GM12878 (cell line): ENCODE data around the gene DUSP22. TPM values are rescaled to one million over a fixed set of nuclear protein-coding genes. Genes with fewer than 3 reads are reported as not detected.

Source experiments
- BCL11A ChIP-seq: IDR thresholded peaks from 2 replicates; pipeline ENCODE4 v1.6.1; 2011; ENCODE audit warnings: low read depth, low read length
- BMI1 ChIP-seq: fragments of 450-650 bp; IDR thresholded peaks from 2 replicates; pipeline ENCODE4 v1.6.1; 2016; ENCODE audit warnings: mild to moderate bottlenecking, moderate library complexity, borderline replicate concordance
- CHD1 ChIP-seq: IDR thresholded peaks from 2 replicates; pipeline ENCODE4 v1.6.1; 2012; ENCODE audit warnings: low read depth, low read length, improper control_type of control experiment
- NBN ChIP-seq: fragments of 450-650 bp; IDR thresholded peaks from 2 replicates; pipeline ENCODE4 v1.6.1; 2016
- NFXL1 ChIP-seq: fragments of 450-650 bp; IDR thresholded peaks from 2 replicates; pipeline ENCODE4 v1.6.1; 2017; ENCODE audit warnings: antibody characterized with exemption, mild to moderate bottlenecking, borderline replicate concordance
- PBX3 ChIP-seq: IDR thresholded peaks from 2 replicates; pipeline ENCODE4 v1.6.1; 2011; ENCODE audit warnings: mild to moderate bottlenecking, low read depth, low read length, moderate library complexity; ENCODE audit not compliant: insufficient replicate concordance
- POLR2AphosphoS2 ChIP-seq: IDR thresholded peaks from 2 replicates; pipeline ENCODE4 v1.6.1; 2011; ENCODE audit warnings: low read depth, mild to moderate bottlenecking, low read length, improper control_type of control experiment, moderate library complexity
- POU2F2 ChIP-seq: IDR thresholded peaks from 3 replicates; pipeline ENCODE4 v1.6.1; 2011; ENCODE audit warnings: low read depth, mild to moderate bottlenecking, low read length, borderline replicate concordance
- RELB ChIP-seq: fragments of 450-650 bp; IDR thresholded peaks from 2 replicates; pipeline ENCODE4 v1.6.1; 2017; ENCODE audit warnings: low read depth, mild to moderate bottlenecking, moderate library complexity
- SPI1 ChIP-seq: IDR thresholded peaks from 2 replicates; pipeline ENCODE4 v1.6.1; 2011; ENCODE audit warnings: low read depth, mild to moderate bottlenecking, low read length, moderate library complexity, borderline replicate concordance; ENCODE audit not compliant: insufficient read depth
- SREBF2 ChIP-seq: IDR thresholded peaks from 2 replicates; pipeline ENCODE4 v1.6.1; 2012; ENCODE audit warnings: mild to moderate bottlenecking, low read length
- SUZ12 ChIP-seq: fragments of 200-600 bp; sonication (generic); IDR thresholded peaks from one replicate; pipeline ENCODE4 v1.6.1; 2018; ENCODE audit warnings: antibody characterized with exemption, mild to moderate bottlenecking; ENCODE audit not compliant: unreplicated experiment
- USF1 ChIP-seq: IDR thresholded peaks from 2 replicates; pipeline ENCODE4 v1.6.1; 2011; ENCODE audit warnings: borderline replicate concordance, low read depth, mild to moderate bottlenecking, moderate library complexity, mixed read lengths, low read length; ENCODE audit not compliant: insufficient read depth; ENCODE audit errors: extremely low read length
- polyA plus RNA-seq, 11 experiments: library from polyadenylated mRNA; depleted of rRNA in 4 of 11; unstranded in 6 of 11; stranded (reverse) in 5 of 11; fragments of >200 nt; fragmentation: Nextera tagmentation in 4 of 11; fragmentation: Illumina TruSeq in 1 of 11; extraction: Ambion mirVana in 4 of 11; extraction: Trizol in 1 of 11; gene quantifications; 1 replicate in 1 of 11; 2 replicates in 10 of 11; pipeline versions ENCODE4 v1.2.1 to v1.2.3, GENCODE V29; 2011 to 2016; ENCODE audit warnings: inconsistent platforms in 2 of 11, missing spikeins in 2 of 11, low read depth in 1 of 11
- total RNA-seq, 4 experiments: library from RNA; depleted of rRNA in 3 of 4; stranded (reverse); fragments of >200 nt in 3 of 4; fragmentation: Illumina TruSeq in 1 of 4; extraction: Trizol in 1 of 4; gene quantifications; 2 replicates each; pipeline versions ENCODE4 v1.2.1 to v1.2.3, GENCODE V29; 2013 to 2021
- TF ChIP-seq, protein P1 (sequence below): IDR thresholded peaks from 2 replicates; pipeline ENCODE4 v1.6.1; 2011; ENCODE audit warnings: low read depth, mild to moderate bottlenecking, low read length, moderate library complexity, borderline replicate concordance; ENCODE audit errors: extremely low read depth
- TF ChIP-seq, protein P2 (sequence below): fragments of 450-650 bp; IDR thresholded peaks from 2 replicates; pipeline ENCODE4 v1.6.1; 2016; ENCODE audit warnings: mild to moderate bottlenecking, moderate library complexity, borderline replicate concordance
- TF ChIP-seq, protein P3 (sequence below): fragments of 450-650 bp; formaldehyde crosslinking; IDR thresholded peaks from 2 replicates; pipeline ENCODE4 v1.4.0; 2022; ENCODE audit warnings: mild to moderate bottlenecking, moderate library complexity

The DUSP22 gene
- total and polyA plus RNA-seq, 10 of the 15 experiments (the other 5 are each of a cell fraction or from before 2014, with no cell fraction given), result 78.9 to 156 (median 107) TPM

DNA sequence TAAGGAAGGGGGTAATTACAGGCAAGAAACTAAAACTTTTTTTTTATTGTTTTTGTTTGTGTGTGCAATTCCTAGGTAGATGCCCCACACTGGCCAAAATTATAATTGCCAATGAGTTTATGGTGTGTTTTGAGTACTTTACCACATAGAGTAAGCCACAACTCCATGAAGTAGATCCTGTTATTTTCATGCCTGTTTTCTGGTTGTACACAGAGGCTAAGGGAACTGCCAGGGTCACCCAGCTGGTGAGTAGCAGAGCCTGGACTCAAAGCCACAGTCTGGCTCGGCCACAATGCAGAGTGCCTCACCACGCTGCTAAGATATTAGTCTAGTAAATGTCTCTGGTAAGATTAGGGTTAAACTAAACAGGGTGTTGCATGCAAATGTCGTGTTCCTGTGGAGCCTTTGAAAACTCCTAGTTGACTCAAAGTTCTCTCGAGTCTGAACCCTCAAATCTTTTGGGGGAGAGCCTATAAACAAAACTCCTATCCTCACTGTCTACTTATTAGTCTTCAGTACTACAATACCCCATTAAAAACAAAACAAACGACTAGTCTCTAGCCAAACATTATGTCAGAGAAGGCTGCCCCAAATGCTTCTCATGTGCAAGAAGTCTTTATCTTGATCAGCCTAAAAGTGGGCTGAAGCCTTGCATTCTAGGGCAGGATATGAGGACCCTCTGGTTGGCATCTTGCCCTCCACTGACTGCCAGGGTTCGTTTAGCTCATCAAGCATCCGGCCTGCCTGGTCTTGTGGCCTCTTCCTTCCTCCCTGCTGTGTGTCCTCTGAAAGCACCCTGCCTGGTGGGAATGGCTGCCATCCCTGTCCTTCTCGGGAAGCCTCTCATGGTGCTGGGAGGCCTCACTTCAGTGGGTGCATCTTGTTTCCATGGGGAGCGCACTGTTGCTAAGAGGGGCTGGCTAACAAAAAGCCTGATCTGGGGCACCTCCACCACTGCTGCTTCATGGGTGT is 4.2 kb downstream of the DUSP22 start (continued):
- TF ChIP-seq, protein P1, sequence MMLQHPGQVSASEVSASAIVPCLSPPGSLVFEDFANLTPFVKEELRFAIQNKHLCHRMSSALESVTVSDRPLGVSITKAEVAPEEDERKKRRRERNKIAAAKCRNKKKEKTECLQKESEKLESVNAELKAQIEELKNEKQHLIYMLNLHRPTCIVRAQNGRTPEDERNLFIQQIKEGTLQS, result no peak
- TF ChIP-seq BCL11A, result no peak
- no peak for TF ChIP-seq BMI1
- no peak for TF ChIP-seq USF1
- no peak for TF ChIP-seq SREBF2
- no peak for TF ChIP-seq NBN
- no peak; the same call in 1 of the 2 replicates for TF ChIP-seq SPI1
- no peak for TF ChIP-seq PBX3
- TF ChIP-seq POLR2AphosphoS2, result peak; percentile 74
- no peak for TF ChIP-seq SUZ12
- no peak; the same call in 1 of the 2 replicates for TF ChIP-seq CHD1
- no peak for TF ChIP-seq RELB
- no peak for TF ChIP-seq NFXL1
- TF ChIP-seq, protein P2, sequence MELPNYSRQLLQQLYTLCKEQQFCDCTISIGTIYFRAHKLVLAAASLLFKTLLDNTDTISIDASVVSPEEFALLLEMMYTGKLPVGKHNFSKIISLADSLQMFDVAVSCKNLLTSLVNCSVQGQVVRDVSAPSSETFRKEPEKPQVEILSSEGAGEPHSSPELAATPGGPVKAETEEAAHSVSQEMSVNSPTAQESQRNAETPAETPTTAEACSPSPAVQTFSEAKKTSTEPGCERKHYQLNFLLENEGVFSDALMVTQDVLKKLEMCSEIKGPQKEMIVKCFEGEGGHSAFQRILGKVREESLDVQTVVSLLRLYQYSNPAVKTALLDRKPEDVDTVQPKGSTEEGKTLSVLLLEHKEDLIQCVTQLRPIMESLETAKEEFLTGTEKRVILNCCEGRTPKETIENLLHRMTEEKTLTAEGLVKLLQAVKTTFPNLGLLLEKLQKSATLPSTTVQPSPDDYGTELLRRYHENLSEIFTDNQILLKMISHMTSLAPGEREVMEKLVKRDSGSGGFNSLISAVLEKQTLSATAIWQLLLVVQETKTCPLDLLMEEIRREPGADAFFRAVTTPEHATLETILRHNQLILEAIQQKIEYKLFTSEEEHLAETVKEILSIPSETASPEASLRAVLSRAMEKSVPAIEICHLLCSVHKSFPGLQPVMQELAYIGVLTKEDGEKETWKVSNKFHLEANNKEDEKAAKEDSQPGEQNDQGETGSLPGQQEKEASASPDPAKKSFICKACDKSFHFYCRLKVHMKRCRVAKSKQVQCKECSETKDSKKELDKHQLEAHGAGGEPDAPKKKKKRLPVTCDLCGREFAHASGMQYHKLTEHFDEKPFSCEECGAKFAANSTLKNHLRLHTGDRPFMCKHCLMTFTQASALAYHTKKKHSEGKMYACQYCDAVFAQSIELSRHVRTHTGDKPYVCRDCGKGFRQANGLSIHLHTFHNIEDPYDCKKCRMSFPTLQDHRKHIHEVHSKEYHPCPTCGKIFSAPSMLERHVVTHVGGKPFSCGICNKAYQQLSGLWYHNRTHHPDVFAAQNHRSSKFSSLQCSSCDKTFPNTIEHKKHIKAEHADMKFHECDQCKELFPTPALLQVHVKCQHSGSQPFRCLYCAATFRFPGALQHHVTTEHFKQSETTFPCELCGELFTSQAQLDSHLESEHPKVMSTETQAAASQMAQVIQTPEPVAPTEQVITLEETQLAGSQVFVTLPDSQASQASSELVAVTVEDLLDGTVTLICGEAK, result no peak
- TF ChIP-seq, protein P3, sequence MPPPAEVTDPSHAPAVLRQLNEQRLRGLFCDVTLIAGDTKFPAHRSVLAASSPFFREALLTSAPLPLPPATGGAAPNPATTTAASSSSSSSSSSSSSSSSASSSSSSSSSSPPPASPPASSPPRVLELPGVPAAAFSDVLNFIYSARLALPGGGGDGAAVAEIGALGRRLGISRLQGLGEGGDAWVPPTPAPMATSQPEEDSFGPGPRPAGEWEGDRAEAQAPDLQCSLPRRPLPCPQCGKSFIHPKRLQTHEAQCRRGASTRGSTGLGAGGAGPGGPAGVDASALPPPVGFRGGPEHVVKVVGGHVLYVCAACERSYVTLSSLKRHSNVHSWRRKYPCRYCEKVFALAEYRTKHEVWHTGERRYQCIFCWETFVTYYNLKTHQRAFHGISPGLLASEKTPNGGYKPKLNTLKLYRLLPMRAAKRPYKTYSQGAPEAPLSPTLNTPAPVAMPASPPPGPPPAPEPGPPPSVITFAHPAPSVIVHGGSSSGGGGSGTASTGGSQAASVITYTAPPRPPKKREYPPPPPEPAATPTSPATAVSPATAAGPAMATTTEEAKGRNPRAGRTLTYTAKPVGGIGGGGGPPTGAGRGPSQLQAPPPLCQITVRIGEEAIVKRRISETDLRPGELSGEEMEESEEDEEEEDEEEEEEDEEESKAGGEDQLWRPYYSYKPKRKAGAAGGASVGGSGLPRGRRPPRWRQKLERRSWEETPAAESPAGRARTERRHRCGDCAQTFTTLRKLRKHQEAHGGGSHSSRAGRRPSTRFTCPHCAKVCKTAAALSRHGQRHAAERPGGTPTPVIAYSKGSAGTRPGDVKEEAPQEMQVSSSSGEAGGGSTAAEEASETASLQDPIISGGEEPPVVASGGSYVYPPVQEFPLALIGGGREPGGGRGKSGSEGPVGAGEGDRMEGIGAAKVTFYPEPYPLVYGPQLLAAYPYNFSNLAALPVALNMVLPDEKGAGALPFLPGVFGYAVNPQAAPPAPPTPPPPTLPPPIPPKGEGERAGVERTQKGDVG, result no peak
- peak; percentile 97 for TF ChIP-seq POU2F2
